Retinal pigment epithelial cell (primary cell): Measurements from ENCODE around the gene ADAR.

Experiments
- DNase-seq: peaks from one replicate; pipeline ENCODE4 v3.0.0-alpha.2; 2010; ENCODE audit warnings: low read depth
- H3K4me3 ChIP-seq: 2 replicates; pipeline ENCODE4 v1.5.1; 2011; ENCODE audit warnings: mild to moderate bottlenecking, low read length, control low read depth, moderate library complexity
- CTCF ChIP-seq: conservative IDR thresholded peaks from 2 replicates; pipeline ENCODE4 v1.5.1; 2011; ENCODE audit warnings: low read depth, low read length, control low read depth, inconsistent platforms

The ADAR gene

GRCh38 chr1:154539486-154540483 lies 68.2 kb downstream of the ADAR start:
- DNase-seq: no peak
- TF ChIP-seq CTCF: no peak
- no peak overlapping the region for H3K4me3 ChIP-seq

- no peak for DNase-seq
- H3K4me3 ChIP-seq: no peak overlapping the region
- TF ChIP-seq CTCF: no peak
Measured at GRCh38 chr1:154536570-154536969, 71.4 kb downstream of the ADAR start.

GRCh38 chr1:154533952-154534844 lies 73.8 kb downstream of the ADAR start:
- no peak overlapping the region for H3K4me3 ChIP-seq
- DNase-seq: no peak
- TF ChIP-seq CTCF: peak; percentile 64
